Measurements from ENCODE around the gene KL.
A peak's percentile ranks its signal among the peaks of the same experiment; 100 is the strongest.

Gene KL

GRCh38 chr13:33016414-33017322 is at the start of gene KL:
Gene KL, plus strand, starts transcription at chr13:33016423. Its CDS starts 18 bp downstream, at chr13:33016441.
- H3K4me3 ChIP-seq (ENCODE audit: low read depth, low read length) = peak within 1 kb of the TSS; percentile 60
- H3K36me3 ChIP-seq (ENCODE audit: control insufficient read depth, insufficient read depth, low read length) = no peaks in the 10 kb centered on the region
- peaks cover 72% of the 10 kb centered on the region for H3K27me3 ChIP-seq (ENCODE audit: control insufficient read depth, insufficient read depth, low read length)
- no peak within 1 kb of the TSS for H3K27ac ChIP-seq (ENCODE audit: low read depth, low read length)
- no peak within 1 kb of the TSS for H3K9ac ChIP-seq (ENCODE audit: low read depth, low read length)
- no peaks in the 10 kb centered on the region for H3K9me3 ChIP-seq (ENCODE audit: control insufficient read depth, insufficient read depth, low read length)
- H3K4me1 ChIP-seq (ENCODE audit: control insufficient read depth, insufficient read depth, low read length) = peaks cover 4% of the 10 kb centered on the region; the same call in 1 of the 2 replicates

- no peak overlapping the region for H3K9ac ChIP-seq (ENCODE audit: low read depth, low read length)
- no peak overlapping the region for H3K4me3 ChIP-seq (ENCODE audit: low read depth, low read length)
- H3K27me3 ChIP-seq (ENCODE audit: control insufficient read depth, insufficient read depth, low read length) = no peaks in the 10 kb centered on the region
- H3K4me1 ChIP-seq (ENCODE audit: control insufficient read depth, insufficient read depth, low read length) = no peaks in the 10 kb centered on the region
- H3K27ac ChIP-seq (ENCODE audit: low read depth, low read length) = no peak overlapping the region
- no peaks in the 10 kb centered on the region for H3K9me3 ChIP-seq (ENCODE audit: control insufficient read depth, insufficient read depth, low read length)
- no peaks in the 10 kb centered on the region for H3K36me3 ChIP-seq (ENCODE audit: control insufficient read depth, insufficient read depth, low read length)
Measured at GRCh38 chr13:32967584-32968182, 48.5 kb upstream of the KL start.

DNA sequence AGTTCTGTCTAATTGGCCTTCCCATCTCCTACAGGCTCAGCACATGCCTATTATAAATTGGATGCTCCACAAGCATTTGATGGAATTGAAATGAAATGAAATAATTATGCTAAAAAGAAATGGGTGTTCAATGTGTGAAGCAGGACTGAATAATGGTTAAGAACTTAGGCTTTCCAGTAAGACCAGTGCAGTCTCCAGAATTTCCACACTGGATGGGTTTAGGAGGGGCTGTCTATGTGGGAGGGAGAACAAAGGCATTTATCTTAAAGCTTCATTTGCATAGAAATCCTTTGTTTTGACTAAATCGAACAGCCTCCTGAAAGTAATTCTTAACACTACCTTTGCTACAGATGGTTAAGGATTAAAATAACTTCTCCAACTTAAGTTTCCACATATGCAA is 47.9 kb upstream of the KL start:
- H3K4me3 ChIP-seq (ENCODE audit: low read depth, low read length) = no peak overlapping the region
- H3K9me3 ChIP-seq (ENCODE audit: control insufficient read depth, insufficient read depth, low read length) = no peaks in the 10 kb centered on the region
- H3K9ac ChIP-seq (ENCODE audit: low read depth, low read length) = no peak overlapping the region
- H3K27ac ChIP-seq (ENCODE audit: low read depth, low read length) = no peak overlapping the region
- H3K27me3 ChIP-seq (ENCODE audit: control insufficient read depth, insufficient read depth, low read length) = no peaks in the 10 kb centered on the region
- H3K36me3 ChIP-seq (ENCODE audit: control insufficient read depth, insufficient read depth, low read length) = no peaks in the 10 kb centered on the region
- H3K4me1 ChIP-seq (ENCODE audit: control insufficient read depth, insufficient read depth, low read length) = no peaks in the 10 kb centered on the region

- H3K36me3 ChIP-seq (ENCODE audit: control insufficient read depth, insufficient read depth, low read length) = no peaks in the 10 kb centered on the region
- no peaks in the 10 kb centered on the region for H3K9me3 ChIP-seq (ENCODE audit: control insufficient read depth, insufficient read depth, low read length)
- no peak overlapping the region for H3K9ac ChIP-seq (ENCODE audit: low read depth, low read length)
- H3K4me1 ChIP-seq (ENCODE audit: control insufficient read depth, insufficient read depth, low read length) = no peaks in the 10 kb centered on the region
- H3K27me3 ChIP-seq (ENCODE audit: control insufficient read depth, insufficient read depth, low read length) = no peaks in the 10 kb centered on the region
- no peak overlapping the region for H3K27ac ChIP-seq (ENCODE audit: low read depth, low read length)
- H3K4me3 ChIP-seq (ENCODE audit: low read depth, low read length) = no peak overlapping the region
Measured at GRCh38 chr13:32968793-32969192, 47.4 kb upstream of the KL start.

GRCh38 chr13:32969516-32969941 is 46.7 kb upstream of the KL start:
- no peak overlapping the region for H3K27ac ChIP-seq (ENCODE audit: low read depth, low read length)
- H3K9ac ChIP-seq (ENCODE audit: low read depth, low read length) = no peak overlapping the region

GRCh38 chr13:32976056-32976805 is 40.0 kb upstream of the KL start:
- no peak overlapping the region for H3K27ac ChIP-seq (ENCODE audit: low read depth, low read length)
- H3K27me3 ChIP-seq (ENCODE audit: control insufficient read depth, insufficient read depth, low read length) = no peaks in the 10 kb centered on the region
- H3K36me3 ChIP-seq (ENCODE audit: control insufficient read depth, insufficient read depth, low read length) = no peaks in the 10 kb centered on the region
- no peak overlapping the region for H3K4me3 ChIP-seq (ENCODE audit: low read depth, low read length)
- no peaks in the 10 kb centered on the region for H3K9me3 ChIP-seq (ENCODE audit: control insufficient read depth, insufficient read depth, low read length)
- H3K9ac ChIP-seq (ENCODE audit: low read depth, low read length) = no peak overlapping the region
- peaks cover 10% of the 10 kb centered on the region for H3K4me1 ChIP-seq (ENCODE audit: control insufficient read depth, insufficient read depth, low read length)

More at GRCh38 chr13:32969516-32969941, 46.7 kb upstream of the KL start:
- Histone ChIP-seq H3K4me3 (ENCODE audit: low read depth, low read length) (no peak overlapping the region), H3K9me3 (ENCODE audit: control insufficient read depth, insufficient read depth, low read length) (no peaks in the 10 kb centered on the region), H3K36me3 (ENCODE audit: control insufficient read depth, insufficient read depth, low read length) (no peaks in the 10 kb centered on the region), H3K27me3 (ENCODE audit: control insufficient read depth, insufficient read depth, low read length) (no peaks in the 10 kb centered on the region), H3K4me1 (ENCODE audit: control insufficient read depth, insufficient read depth, low read length) (no peaks in the 10 kb centered on the region)

DNA sequence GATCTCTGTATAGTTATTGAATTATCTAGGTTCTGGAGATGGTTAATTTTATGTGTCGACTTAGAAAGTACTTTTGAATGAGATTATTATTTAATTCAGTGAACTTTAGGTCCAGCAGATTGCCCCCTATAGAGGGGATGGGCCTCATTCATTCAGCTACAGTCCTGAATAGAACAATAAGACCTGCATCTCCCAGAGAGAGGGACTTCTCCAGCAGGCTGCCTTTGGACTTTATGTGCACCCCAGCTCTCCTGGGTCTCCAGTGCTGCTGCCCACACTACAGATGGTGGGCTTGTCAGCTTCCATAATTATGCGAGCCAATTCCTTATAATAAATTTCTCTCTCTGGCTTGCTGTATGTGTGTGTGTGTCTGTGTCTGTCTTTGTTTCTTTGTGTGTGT is 39.3 kb upstream of the KL start:
- Histone ChIP-seq H3K4me1 (ENCODE audit: control insufficient read depth, insufficient read depth, low read length) (peaks cover 10% of the 10 kb centered on the region), H3K4me3 (ENCODE audit: low read depth, low read length) (no peak overlapping the region), H3K36me3 (ENCODE audit: control insufficient read depth, insufficient read depth, low read length) (no peaks in the 10 kb centered on the region), H3K27me3 (ENCODE audit: control insufficient read depth, insufficient read depth, low read length) (no peaks in the 10 kb centered on the region), H3K9me3 (ENCODE audit: control insufficient read depth, insufficient read depth, low read length) (no peaks in the 10 kb centered on the region), H3K9ac (ENCODE audit: low read depth, low read length) (no peak overlapping the region), H3K27ac (ENCODE audit: low read depth, low read length) (no peak overlapping the region)

DNA sequence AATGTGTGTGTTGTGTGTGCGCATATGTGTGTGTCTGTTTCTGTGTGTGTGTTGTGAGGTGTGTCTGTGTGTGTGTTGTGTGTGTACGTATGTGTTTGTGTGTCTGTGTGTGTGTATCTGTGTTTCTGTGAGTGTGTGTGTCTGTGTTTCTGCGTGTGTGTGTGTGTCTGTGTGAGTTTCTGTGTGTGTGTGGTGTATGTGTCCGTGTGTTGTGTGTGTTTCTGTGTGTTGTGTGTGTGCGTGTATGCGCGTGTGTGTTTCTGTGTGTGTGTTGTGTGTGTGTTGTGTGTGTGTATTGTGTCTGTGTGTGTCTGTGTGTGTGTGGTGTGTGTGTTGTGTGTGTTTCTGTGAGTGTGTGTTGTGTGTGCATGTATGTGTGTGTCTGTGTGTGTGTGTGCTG is 38.9 kb upstream of the KL start:
- no peaks in the 10 kb centered on the region for H3K36me3 ChIP-seq (ENCODE audit: control insufficient read depth, insufficient read depth, low read length)
- peaks cover 10% of the 10 kb centered on the region for H3K4me1 ChIP-seq (ENCODE audit: control insufficient read depth, insufficient read depth, low read length)
- no peaks in the 10 kb centered on the region for H3K9me3 ChIP-seq (ENCODE audit: control insufficient read depth, insufficient read depth, low read length)
- H3K9ac ChIP-seq (ENCODE audit: low read depth, low read length) = no peak overlapping the region
- H3K27ac ChIP-seq (ENCODE audit: low read depth, low read length) = no peak overlapping the region
- no peaks in the 10 kb centered on the region for H3K27me3 ChIP-seq (ENCODE audit: control insufficient read depth, insufficient read depth, low read length)
- H3K4me3 ChIP-seq (ENCODE audit: low read depth, low read length) = no peak overlapping the region

GRCh38 chr13:32978278-32978677 is 37.9 kb upstream of the KL start:
- Histone ChIP-seq H3K27me3 (ENCODE audit: control insufficient read depth, insufficient read depth, low read length) (no peaks in the 10 kb centered on the region), H3K9me3 (ENCODE audit: control insufficient read depth, insufficient read depth, low read length) (no peaks in the 10 kb centered on the region), H3K36me3 (ENCODE audit: control insufficient read depth, insufficient read depth, low read length) (no peaks in the 10 kb centered on the region), H3K4me3 (ENCODE audit: low read depth, low read length) (no peak overlapping the region), H3K9ac (ENCODE audit: low read depth, low read length) (no peak overlapping the region), H3K27ac (ENCODE audit: low read depth, low read length) (no peak overlapping the region), H3K4me1 (ENCODE audit: control insufficient read depth, insufficient read depth, low read length) (peaks cover 10% of the 10 kb centered on the region)

DNA sequence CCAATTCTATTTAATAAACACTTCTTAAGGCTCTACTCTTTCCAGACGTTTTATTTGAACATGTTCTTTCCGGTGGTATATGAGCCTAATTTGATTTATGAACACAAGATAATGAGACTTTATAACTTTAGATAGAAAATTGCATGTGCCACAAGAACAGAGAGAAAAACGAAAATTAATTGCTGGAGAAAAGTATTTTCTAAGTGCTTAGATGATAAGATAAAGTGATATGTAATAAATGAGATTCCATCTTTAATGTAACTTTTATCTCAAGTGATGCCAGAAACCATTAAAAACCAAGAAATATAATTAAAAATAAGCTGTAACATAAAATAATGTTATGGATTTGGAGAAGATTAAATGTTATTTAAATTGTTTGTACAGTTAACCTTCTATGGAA is 33.2 kb upstream of the KL start:
- Histone ChIP-seq H3K4me1 (ENCODE audit: control insufficient read depth, insufficient read depth, low read length) (peaks cover 10% of the 10 kb centered on the region), H3K4me3 (ENCODE audit: low read depth, low read length) (no peak overlapping the region), H3K36me3 (ENCODE audit: control insufficient read depth, insufficient read depth, low read length) (no peaks in the 10 kb centered on the region), H3K27me3 (ENCODE audit: control insufficient read depth, insufficient read depth, low read length) (no peaks in the 10 kb centered on the region), H3K27ac (ENCODE audit: low read depth, low read length) (no peak overlapping the region), H3K9ac (ENCODE audit: low read depth, low read length) (no peak overlapping the region), H3K9me3 (ENCODE audit: control insufficient read depth, insufficient read depth, low read length) (no peaks in the 10 kb centered on the region)

Data from HUES48 (cell line).